Chondrocyte (in vitro differentiated cells): ENCODE data around the gene DIP2C. TPM values are rescaled to one million over a fixed set of nuclear protein-coding genes. Genes with fewer than 3 reads are reported as not detected.

Experiments used
- DNase-seq: peaks from one replicate; pipeline ENCODE4 v3.0.0; 2021; ENCODE audit warnings: mixed read lengths, low spot score
- H3K27ac Mint-ChIP-seq: one replicate; pipeline ENCODE4 v1.8.0; 2021; ENCODE audit warnings: mild to moderate bottlenecking, moderate library complexity, mixed read lengths; ENCODE audit not compliant: unreplicated experiment
- H3K27me3 Mint-ChIP-seq: 2 replicates; pipeline ENCODE4 v1.8.0; 2021; ENCODE audit warnings: low read depth, mixed read lengths
- H3K36me3 Mint-ChIP-seq: 2 replicates; pipeline ENCODE4 v1.8.0; 2021; ENCODE audit warnings: low read depth, mixed read lengths
- H3K4me1 Mint-ChIP-seq: 2 replicates; pipeline ENCODE4 v1.8.0; 2021; ENCODE audit warnings: low read depth, mild to moderate bottlenecking, mixed read lengths
- H3K4me3 Mint-ChIP-seq: one replicate; pipeline ENCODE4 v1.8.0; 2021; ENCODE audit warnings: mild to moderate bottlenecking, moderate library complexity, mixed read lengths; ENCODE audit not compliant: unreplicated experiment
- H3K9me3 Mint-ChIP-seq: 2 replicates; pipeline ENCODE4 v1.8.0; 2021; ENCODE audit warnings: low read depth, mixed read lengths
- total RNA-seq: library from RNA; stranded (reverse); gene quantifications from 3 replicates; pipeline ENCODE4 v1.2.1, GENCODE V29; 2021
- TF ChIP-seq, protein P1 (sequence below): fragments of 200-600 bp; sonication (generic); IDR thresholded peaks from 2 replicates; pipeline ENCODE4 v1.5.0; 2021; ENCODE audit warnings: antibody characterized with exemption, mild to moderate bottlenecking, moderate library complexity

DIP2C gene
- total RNA-seq, 1 donor from 2014 or later = 47.9 TPM

DNA sequence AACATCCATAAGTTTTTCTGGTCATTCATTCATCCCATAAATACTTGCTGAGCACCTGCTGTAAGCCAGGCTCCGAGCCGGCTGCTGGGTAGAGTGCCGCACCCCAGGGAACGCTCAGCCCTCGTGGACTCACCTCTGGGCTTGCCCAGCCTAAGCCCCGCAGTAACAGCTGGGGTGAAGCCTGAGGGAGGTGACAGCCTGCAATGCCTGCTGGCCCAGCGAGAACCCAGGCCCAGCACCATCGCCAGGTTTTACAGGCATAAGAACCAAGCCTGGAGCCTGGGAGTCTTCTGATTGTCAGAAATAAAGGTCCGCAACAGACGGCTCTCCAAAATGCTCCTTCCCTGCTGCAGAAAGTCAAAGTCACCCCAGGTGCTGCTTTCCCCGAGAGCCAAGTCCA, 348.8 kb downstream of the DIP2C start:
- TF ChIP-seq, protein P1, sequence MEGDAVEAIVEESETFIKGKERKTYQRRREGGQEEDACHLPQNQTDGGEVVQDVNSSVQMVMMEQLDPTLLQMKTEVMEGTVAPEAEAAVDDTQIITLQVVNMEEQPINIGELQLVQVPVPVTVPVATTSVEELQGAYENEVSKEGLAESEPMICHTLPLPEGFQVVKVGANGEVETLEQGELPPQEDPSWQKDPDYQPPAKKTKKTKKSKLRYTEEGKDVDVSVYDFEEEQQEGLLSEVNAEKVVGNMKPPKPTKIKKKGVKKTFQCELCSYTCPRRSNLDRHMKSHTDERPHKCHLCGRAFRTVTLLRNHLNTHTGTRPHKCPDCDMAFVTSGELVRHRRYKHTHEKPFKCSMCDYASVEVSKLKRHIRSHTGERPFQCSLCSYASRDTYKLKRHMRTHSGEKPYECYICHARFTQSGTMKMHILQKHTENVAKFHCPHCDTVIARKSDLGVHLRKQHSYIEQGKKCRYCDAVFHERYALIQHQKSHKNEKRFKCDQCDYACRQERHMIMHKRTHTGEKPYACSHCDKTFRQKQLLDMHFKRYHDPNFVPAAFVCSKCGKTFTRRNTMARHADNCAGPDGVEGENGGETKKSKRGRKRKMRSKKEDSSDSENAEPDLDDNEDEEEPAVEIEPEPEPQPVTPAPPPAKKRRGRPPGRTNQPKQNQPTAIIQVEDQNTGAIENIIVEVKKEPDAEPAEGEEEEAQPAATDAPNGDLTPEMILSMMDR = no peak
- peaks cover 26% of the 10 kb centered on the region for H3K4me1 Mint-ChIP-seq
- no peaks in the 10 kb centered on the region for H3K9me3 Mint-ChIP-seq
- no peaks in the 10 kb centered on the region for H3K27me3 Mint-ChIP-seq
- no peak overlapping the region for H3K4me3 Mint-ChIP-seq
- no peak overlapping the region for H3K27ac Mint-ChIP-seq
- DNase-seq = no peak
- peaks cover 29% of the 10 kb centered on the region for H3K36me3 Mint-ChIP-seq

- Mint-ChIP-seq H3K4me3 (peak overlapping the region; percentile 56), H3K27me3 (no peaks in the 10 kb centered on the region), H3K9me3 (no peaks in the 10 kb centered on the region), H3K27ac (peak overlapping the region; percentile 98), H3K36me3 (peaks cover 22% of the 10 kb centered on the region), H3K4me1 (peaks cover 26% of the 10 kb centered on the region)
- no peak for DNase-seq
- TF ChIP-seq, protein P1 = no peak
Observed at GRCh38 chr10:339038-339391, 350.5 kb downstream of the DIP2C start.

DNA sequence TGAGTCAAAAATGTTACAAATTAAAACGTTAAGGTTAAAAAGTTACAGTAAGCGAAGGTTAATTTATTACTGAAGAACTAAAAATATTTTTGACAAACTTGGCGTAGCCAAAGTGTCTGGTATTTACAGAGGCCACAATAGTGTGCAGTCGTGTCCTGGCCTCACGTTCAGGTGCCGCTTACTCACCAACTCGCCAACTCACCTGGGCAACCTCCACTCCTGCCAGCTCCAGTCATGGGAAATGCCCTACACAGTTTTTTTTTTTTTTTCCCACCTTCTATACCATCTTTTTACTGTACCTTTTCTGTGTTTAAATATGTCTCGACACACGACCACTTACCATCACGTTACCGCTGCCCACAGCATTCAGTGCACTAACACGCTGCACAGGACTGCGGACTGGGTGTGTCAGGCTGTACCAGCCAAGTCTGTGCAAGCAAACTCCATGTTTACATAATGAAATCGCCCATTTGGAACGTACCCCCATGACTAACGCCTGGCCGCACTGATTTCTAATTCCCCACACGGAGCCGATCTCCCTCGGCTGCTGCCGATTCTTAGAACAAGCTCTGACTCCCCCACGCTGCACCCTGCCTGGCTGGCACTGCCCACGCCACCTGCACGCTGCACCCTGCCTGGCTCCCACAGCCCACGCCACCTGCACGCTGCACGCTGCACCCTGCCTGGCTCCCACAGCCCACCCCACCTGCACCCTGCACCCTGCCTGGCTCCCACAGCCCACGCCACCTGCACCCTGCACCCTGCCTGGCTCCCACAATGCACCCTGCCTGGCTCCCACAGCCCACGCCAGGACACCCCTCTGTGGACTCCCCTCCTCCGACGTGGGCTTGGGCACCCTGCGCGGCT, 351.1 kb downstream of the DIP2C start:
- TF ChIP-seq, protein P1 = no peak
- H3K9me3 Mint-ChIP-seq = no peaks in the 10 kb centered on the region
- peaks cover 26% of the 10 kb centered on the region for H3K4me1 Mint-ChIP-seq
- H3K4me3 Mint-ChIP-seq = peak overlapping the region; percentile 56
- no peak for DNase-seq
- peak overlapping the region; percentile 98 for H3K27ac Mint-ChIP-seq
- H3K36me3 Mint-ChIP-seq = peaks cover 27% of the 10 kb centered on the region
- H3K27me3 Mint-ChIP-seq = no peaks in the 10 kb centered on the region

GRCh38 chr10:336247-336646, 353.2 kb downstream of the DIP2C start:
- no peak for DNase-seq
- no peak overlapping the region for H3K4me3 Mint-ChIP-seq
- H3K27ac Mint-ChIP-seq = no peak overlapping the region
- H3K9me3 Mint-ChIP-seq = no peaks in the 10 kb centered on the region
- H3K36me3 Mint-ChIP-seq = peaks cover 23% of the 10 kb centered on the region
- peaks cover 26% of the 10 kb centered on the region for H3K4me1 Mint-ChIP-seq
- no peaks in the 10 kb centered on the region for H3K27me3 Mint-ChIP-seq
- TF ChIP-seq, protein P1 = no peak

- TF ChIP-seq, protein P1 = no peak
- Mint-ChIP-seq H3K27me3 (no peaks in the 10 kb centered on the region), H3K36me3 (peaks cover 23% of the 10 kb centered on the region), H3K9me3 (no peaks in the 10 kb centered on the region), H3K4me3 (no peak overlapping the region), H3K27ac (no peak overlapping the region), H3K4me1 (peaks cover 27% of the 10 kb centered on the region)
- no peak for DNase-seq
Observed at GRCh38 chr10:335151-335800, 354.2 kb downstream of the DIP2C start.
